Uterus (tissue), 4 donors: ENCODE measurements around the gene ICAM2. TPM values are rescaled to one million over a fixed set of nuclear protein-coding genes. Genes with fewer than 3 reads are reported as not detected.

Source experiments
- DNase-seq, 2 donors: peaks; one replicate each; pipeline ENCODE4 v3.0.0-alpha.2; 2019 to 2020
- H3K27ac ChIP-seq, 2 donors: fragments of 200-600 bp; sonication (generic); 1 replicate in 1 of 2; 2 replicates in 1 of 2; pipeline ENCODE4 v1.5.1; 2016 to 2018
- H3K27me3 ChIP-seq, 2 donors: fragments of 200-600 bp; sonication (generic); one replicate each; pipeline ENCODE4 v1.5.1; 2018 to 2019; ENCODE audit warnings: control low read depth in 1 of 2
- H3K36me3 ChIP-seq, 2 donors: fragments of 200-600 bp; sonication (generic); one replicate each; pipeline ENCODE4 v1.5.1; 2019; ENCODE audit warnings: control low read depth in 1 of 2
- H3K4me1 ChIP-seq, 2 donors: fragments of 200-600 bp; sonication (generic); one replicate each; pipeline ENCODE4 v1.5.1; 2018 to 2019; ENCODE audit warnings: control low read depth in 1 of 2
- H3K4me3 ChIP-seq, 2 donors: fragments of 200-600 bp; sonication (generic); 1 replicate in 1 of 2; 2 replicates in 1 of 2; pipeline ENCODE4 v1.5.1; 2018 to 2019; ENCODE audit warnings: mild to moderate bottlenecking in 1 of 2
- H3K9me3 ChIP-seq, 2 donors: fragments of 200-600 bp; sonication (generic); one replicate each; pipeline ENCODE4 v1.5.1; 2019; ENCODE audit warnings: control low read depth in 1 of 2
- CTCF ChIP-seq, 4 experiments: fragments of 200-600 bp in 2 of 4; fragments of 450-650 bp in 2 of 4; sonication (generic) in 2 of 4; IDR thresholded peaks; one replicate each; pipeline ENCODE4 v1.5.1; 2016 to 2019; ENCODE audit warnings: antibody characterized with exemption in 4 of 4, mild to moderate bottlenecking in 2 of 4, moderate library complexity in 1 of 4
- POLR2A ChIP-seq, 2 donors: fragments of 450-650 bp; IDR thresholded peaks; one replicate each; pipeline ENCODE4 v1.6.1; 2016; ENCODE audit warnings: antibody characterized with exemption in 2 of 2, mild to moderate bottlenecking in 1 of 2, moderate library complexity in 1 of 2
- intact Hi-C: fragments of 100-400 bp; cut with DNase I; formaldehyde crosslinking; loops from one replicate; pipeline ENCODE4 v1.15.1; 2023; ENCODE audit warnings: low total_unique reads
- total RNA-seq, 4 donors: library from RNA; depleted of rRNA in 3 of 4; stranded (reverse); fragments of >200 nt in 3 of 4; gene quantifications; one replicate each; pipeline versions ENCODE4 v1.1.0 to v1.2.4, GENCODE V29; 2014 to 2023
- donor health status: DM: yes; HTN: yes; CAD: no.

ICAM2 gene
- total RNA-seq, 4 donors from 2014 or later: 20.6 to 108 (median 42.4) TPM

- no peak for DNase-seq
- Histone ChIP-seq H3K9me3 (no peaks in the 10 kb centered on the region), H3K4me1 (no peaks in the 10 kb centered on the region), H3K27me3 (no peaks in the 10 kb centered on the region), H3K4me3 (no peak overlapping the region), H3K27ac (no peak overlapping the region), H3K36me3 (no peaks in the 10 kb centered on the region)
- intact Hi-C loops: no loop called here
- no peak for TF ChIP-seq POLR2A (IDR thresholded peaks at IDR 0.05)
- TF ChIP-seq CTCF (IDR thresholded peaks at IDR 0.05): no peak
Measured at GRCh38 chr17:64055183-64056142, 35.0 kb upstream of the ICAM2 start.

- Histone ChIP-seq H3K9me3 (no peaks in the 10 kb centered on the region), H3K4me1 (no peaks in the 10 kb centered on the region), H3K4me3 (no peak overlapping the region), H3K27me3 (no peaks in the 10 kb centered on the region), H3K36me3 (no peaks in the 10 kb centered on the region), H3K27ac (no peak overlapping the region)
- DNase-seq: no peak
- intact Hi-C loops: no loop called here
- TF ChIP-seq POLR2A (IDR thresholded peaks at IDR 0.05): no peak
- TF ChIP-seq CTCF (IDR thresholded peaks at IDR 0.05): no peak
Measured at GRCh38 chr17:64054304-64054703, 33.9 kb upstream of the ICAM2 start.

GRCh38 chr17:64053101-64053500 lies 32.7 kb upstream of the ICAM2 start:
- Histone ChIP-seq H3K9me3 (no peaks in the 10 kb centered on the region), H3K27me3 (no peaks in the 10 kb centered on the region), H3K36me3 (no peaks in the 10 kb centered on the region), H3K4me3 (no peak overlapping the region), H3K27ac (no peak overlapping the region), H3K4me1 (no peaks in the 10 kb centered on the region)
- TF ChIP-seq POLR2A (IDR thresholded peaks at IDR 0.05) (no peak), CTCF (IDR thresholded peaks at IDR 0.05) (no peak)
- no peak for DNase-seq
- intact Hi-C loops: no loop called here

GRCh38 chr17:64051153-64051552 lies 30.7 kb upstream of the ICAM2 start:
- H3K27ac ChIP-seq: no peak overlapping the region
- intact Hi-C loops: no loop called here
- TF ChIP-seq CTCF (IDR thresholded peaks at IDR 0.05): no peak
- TF ChIP-seq POLR2A (IDR thresholded peaks at IDR 0.05): no peak
- H3K9me3 ChIP-seq: no peaks in the 10 kb centered on the region
- H3K27me3 ChIP-seq: no peaks in the 10 kb centered on the region
- H3K4me1 ChIP-seq: no peaks in the 10 kb centered on the region
- H3K36me3 ChIP-seq: no peaks in the 10 kb centered on the region
- no peak for DNase-seq
- no peak overlapping the region for H3K4me3 ChIP-seq

- no peaks in the 10 kb centered on the region for H3K36me3 ChIP-seq
- DNase-seq: no peak
- no peaks in the 10 kb centered on the region for H3K9me3 ChIP-seq
- no peaks in the 10 kb centered on the region for H3K27me3 ChIP-seq
- H3K4me1 ChIP-seq: no peaks in the 10 kb centered on the region
- TF ChIP-seq CTCF (IDR thresholded peaks at IDR 0.05) (no peak), POLR2A (IDR thresholded peaks at IDR 0.05) (no peak)
- no peak overlapping the region for H3K4me3 ChIP-seq
- intact Hi-C loops: no loop called here
- H3K27ac ChIP-seq: no peak overlapping the region
Measured at GRCh38 chr17:64048805-64049204, 28.4 kb upstream of the ICAM2 start.
